Endothelial cell of hepatic sinusoid (primary cell): Measurements from ENCODE around the gene PTTG1IP2.
"Not testable (repeated sequence)": the region's sequence is repeated elsewhere in the genome, so short reads cannot be mapped to it uniquely, and the experiment has no call there.

Experiments
- in situ Hi-C: cut with HindIII; loops from 2 replicates; pipeline ENCODE4 v1.10.0; 2017; ENCODE audit warnings: low sequenced_read_pairs

Gene PTTG1IP2

GRCh38 chr7:90469554-90469953 is at the start of gene PTTG1IP2:
TSS of gene PTTG1IP2 (plus strand) at chr7:90469639. CDS start at chr7:90469787, 148 bp downstream.
- in situ Hi-C loops, result no loop called here

DNA sequence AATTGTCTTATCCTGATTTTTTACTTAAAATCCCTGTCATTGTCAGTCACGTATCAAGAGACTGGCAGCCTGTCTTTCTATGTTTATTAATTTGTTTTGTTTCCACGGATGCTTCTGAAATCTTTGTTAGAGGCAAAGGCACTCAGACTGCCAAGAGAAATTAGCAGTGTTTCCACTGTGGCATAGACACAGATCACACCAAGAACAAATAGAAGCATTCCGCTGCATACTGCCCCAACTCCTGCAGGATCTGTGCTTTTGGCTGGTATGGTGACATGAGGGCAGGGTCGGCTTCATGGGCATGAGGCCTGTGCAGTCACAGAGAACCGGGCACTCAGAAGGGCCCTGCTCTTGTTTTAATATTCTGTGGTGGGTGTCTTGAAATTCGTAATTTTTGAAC is 47.8 kb upstream of the PTTG1IP2 start:
- in situ Hi-C loops, result no loop called here

- in situ Hi-C loops, result loop anchor here (25.0 kb wide), 1 partner anchor 262 kb away; the partner anchor contains the start of gene STEAP1
Observed at GRCh38 chr7:90424720-90425119, 44.7 kb upstream of the PTTG1IP2 start.

DNA sequence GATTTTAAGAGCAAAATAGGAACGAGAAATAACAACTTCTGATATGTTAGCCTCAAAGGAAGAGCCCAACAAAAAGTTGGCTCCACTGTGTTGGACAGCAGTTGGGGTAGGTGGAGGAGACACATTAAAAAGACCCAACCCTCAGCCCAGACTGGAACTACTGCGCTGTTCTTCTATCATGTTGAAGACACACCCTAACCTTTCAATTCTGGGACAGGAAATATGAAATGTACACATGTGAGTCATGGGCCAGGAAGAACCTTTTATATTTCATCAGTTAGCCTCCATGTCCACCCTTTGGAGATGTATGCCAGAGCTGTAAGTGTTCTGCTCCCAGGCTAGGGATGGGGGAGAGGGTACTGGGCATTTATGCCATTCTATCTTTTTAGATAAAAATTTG is 44.1 kb upstream of the PTTG1IP2 start:
- in situ Hi-C loops, result loop anchor here (25.0 kb wide), 1 partner anchor 263 kb away; the partner anchor contains the start of gene STEAP1

DNA sequence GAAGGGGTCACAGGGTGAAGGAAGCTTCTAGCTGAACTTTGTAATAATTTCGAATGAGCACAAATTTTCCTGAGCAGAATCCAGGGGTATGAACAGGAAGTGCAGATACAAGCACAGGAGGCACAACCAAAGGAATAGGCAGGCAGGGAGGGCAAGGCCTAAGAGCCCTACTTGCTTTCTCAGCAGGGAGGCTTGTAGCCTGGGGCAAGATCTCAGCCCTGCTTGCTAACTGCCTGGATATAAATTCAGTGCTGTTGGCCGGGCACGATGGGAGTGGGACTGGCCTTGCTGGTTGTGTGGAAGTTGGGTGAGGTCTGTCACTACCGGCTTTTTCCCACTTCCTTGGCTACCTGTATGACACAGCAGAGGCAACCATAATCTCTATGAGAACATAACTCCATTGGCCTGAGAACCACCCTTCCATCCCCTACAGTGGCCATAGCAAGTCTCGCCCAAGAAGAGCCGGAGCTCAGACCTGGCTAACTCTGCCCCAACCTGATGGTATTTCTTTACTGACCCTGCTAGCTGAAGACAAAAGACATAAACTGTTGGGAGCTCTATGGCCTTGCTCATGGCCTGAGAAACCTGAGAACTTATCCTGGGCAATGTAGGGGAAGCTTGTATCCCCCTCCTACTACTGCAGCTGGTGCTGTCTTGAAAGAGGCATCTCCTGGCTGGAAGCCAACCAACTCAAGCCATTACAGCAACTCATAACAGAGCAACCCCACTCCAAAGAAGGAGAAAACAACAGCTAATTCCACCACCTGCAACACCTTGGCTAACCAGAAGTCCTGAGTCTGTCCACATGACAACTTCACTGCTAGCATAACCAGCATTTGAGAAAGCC is 38.6 kb upstream of the PTTG1IP2 start:
- in situ Hi-C loops, result loop anchor here (25.0 kb wide), 1 partner anchor 269 kb away; the partner anchor contains the start of gene STEAP1

DNA sequence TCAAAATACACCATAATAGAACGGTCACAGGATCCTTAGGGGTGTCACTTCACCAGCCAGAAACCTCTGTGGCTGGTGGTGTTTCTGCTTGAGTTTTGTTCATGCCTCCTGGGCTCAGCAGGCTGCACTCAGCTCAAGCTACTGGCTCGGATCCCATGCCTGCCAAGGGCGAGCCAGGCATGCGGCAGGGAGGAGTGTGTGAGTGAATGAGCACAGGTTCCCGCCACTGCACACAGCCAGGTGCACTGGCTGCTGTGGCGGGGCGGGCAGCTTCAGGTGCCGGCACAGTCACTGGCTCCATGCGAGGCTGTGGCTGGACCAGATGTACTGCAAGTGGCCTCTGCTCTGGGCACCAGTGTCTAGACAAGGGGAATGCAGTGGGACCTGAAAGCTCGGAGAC is 36.7 kb upstream of the PTTG1IP2 start:
- in situ Hi-C loops, result loop anchor here (25.0 kb wide), 1 partner anchor 270 kb away; the partner anchor contains the start of gene STEAP1

DNA sequence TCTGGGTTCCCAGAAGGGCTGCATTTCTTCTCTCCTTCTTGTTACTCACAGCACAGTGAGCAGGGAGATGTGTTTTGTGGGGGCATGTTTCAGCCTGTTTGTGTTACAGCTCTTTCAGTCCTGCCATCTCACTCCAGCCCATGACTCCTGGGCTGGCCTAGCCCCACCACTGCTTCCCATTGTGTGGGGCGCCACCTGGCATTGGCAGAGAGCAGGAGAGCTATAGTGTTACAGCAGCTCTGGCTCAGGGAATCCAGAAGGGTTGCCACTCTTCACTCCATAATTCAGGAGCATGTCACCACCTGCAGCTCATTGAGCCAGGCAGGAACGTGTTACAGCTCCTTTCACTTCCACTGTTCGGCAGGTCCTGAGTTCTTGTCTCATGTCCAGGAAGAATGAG is 36.2 kb upstream of the PTTG1IP2 start:
- in situ Hi-C loops, result loop anchor here (25.0 kb wide), 1 partner anchor 271 kb away; the partner anchor contains the start of gene STEAP1

GRCh38 chr7:90445633-90446032 is 23.8 kb upstream of the PTTG1IP2 start:
- in situ Hi-C loops, result loop anchor here (25.0 kb wide), 1 partner anchor 283 kb away; the partner anchor contains the start of gene STEAP1

GRCh38 chr7:90446137-90446899 is 23.1 kb upstream of the PTTG1IP2 start:
- in situ Hi-C loops, result loop anchor here (25.0 kb wide), 1 partner anchor 284 kb away; the partner anchor contains the start of gene STEAP1

- in situ Hi-C loops, result no loop called here
Observed at GRCh38 chr7:90453259-90453891, 16.1 kb upstream of the PTTG1IP2 start.

GRCh38 chr7:90453931-90454330 is 15.5 kb upstream of the PTTG1IP2 start:
- in situ Hi-C loops, result no loop called here

- in situ Hi-C loops, result no loop called here
Observed at GRCh38 chr7:90455163-90456030, 14.0 kb upstream of the PTTG1IP2 start.

DNA sequence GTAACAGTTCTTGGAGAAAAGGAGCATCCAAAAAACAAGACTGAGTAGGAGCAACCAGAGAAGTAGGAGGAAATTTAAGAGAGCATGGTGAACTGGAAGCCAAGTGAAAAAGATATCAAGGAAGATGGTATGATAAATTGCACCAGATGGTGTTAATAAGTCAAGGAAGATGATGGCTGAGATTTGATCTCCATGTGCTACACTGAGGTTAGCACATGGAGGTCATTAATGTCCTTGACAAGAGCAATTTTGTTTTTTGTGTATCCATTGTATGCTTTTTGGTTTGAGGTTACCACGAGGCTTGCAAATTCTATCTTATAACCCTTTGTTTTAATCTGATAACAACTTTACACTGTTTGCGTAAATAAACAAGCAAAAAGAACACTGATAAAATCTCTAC is 11.3 kb upstream of the PTTG1IP2 start:
- in situ Hi-C loops, result no loop called here

GRCh38 chr7:90459888-90460287 is 9.6 kb upstream of the PTTG1IP2 start:
- in situ Hi-C loops, result no loop called here

DNA sequence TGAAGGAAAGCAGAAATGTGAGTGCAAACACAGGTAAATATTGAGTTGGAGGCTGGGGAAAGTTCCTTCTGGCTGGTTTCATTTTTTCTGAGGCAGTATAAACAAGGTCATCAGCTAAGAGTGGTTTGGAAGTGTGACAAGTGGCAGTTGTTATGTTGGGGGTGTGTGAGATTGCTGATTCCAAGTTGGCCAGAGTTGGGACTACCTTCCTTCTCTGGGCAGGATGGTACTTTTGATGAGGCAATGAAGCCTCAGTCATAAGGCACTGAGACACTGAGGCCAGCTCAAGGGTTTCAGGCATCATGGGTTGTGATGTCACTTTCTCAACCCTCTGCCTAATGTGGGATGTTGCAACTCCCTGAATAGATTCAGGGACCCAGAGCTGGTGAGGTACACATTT is 8.2 kb upstream of the PTTG1IP2 start:
- in situ Hi-C loops, result no loop called here

GRCh38 chr7:90463151-90463628 is 6.2 kb upstream of the PTTG1IP2 start:
- in situ Hi-C loops, result not testable (repeated sequence)

DNA sequence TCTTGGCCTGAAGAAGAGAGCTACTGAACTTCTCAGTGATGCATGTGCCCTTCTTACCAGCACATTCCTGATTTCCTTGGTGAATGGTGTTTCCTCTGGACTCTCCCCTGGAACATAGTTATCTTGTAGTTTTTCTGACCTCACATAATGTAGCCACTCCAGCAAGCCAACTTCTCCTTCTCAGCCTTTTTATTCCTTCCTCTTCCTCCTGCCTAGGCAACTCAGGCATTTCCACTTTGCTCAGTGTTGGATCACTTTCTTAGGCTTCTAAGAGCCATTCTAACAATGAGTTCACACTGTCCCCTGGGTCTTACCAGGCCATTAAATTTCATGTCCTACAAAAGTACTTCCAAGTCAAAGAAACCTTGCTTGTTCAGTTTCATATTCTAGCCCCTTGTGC is 3.6 kb upstream of the PTTG1IP2 start:
- in situ Hi-C loops, result no loop called here

DNA sequence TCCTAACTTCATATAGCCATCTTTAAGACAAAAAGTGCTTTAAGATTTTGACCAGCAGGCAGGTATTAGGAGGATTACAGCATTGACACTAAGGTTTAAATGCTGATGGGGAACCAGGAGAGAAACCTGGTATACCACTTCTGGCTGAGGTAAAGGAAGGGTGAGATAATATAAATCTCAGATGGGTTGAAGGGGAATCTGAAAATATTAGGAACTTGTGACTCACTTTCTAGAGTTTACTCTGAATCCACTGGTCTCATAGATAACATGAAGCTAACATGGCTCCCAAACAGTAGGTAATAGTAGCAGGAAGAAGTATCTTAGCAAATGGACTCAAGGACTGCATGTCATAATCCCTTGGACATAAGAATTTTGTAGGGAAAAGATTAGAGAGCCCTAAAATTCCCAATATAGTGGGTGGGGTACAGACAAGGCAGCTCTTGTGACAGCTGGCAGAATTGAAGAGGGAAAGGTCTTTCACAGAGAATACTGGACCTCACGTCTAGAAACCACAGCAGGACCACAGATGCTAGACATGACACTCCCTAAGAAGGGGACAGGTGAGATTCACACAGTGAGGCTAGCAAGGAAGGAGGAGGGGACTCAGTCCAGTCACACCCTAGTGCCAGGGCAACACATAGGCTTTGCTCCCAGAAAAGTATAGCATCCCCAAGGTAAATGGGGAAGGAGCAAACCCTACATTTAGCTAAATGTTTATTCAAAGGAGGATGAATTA is 3.5 kb downstream of the PTTG1IP2 start:
- in situ Hi-C loops, result no loop called here

DNA sequence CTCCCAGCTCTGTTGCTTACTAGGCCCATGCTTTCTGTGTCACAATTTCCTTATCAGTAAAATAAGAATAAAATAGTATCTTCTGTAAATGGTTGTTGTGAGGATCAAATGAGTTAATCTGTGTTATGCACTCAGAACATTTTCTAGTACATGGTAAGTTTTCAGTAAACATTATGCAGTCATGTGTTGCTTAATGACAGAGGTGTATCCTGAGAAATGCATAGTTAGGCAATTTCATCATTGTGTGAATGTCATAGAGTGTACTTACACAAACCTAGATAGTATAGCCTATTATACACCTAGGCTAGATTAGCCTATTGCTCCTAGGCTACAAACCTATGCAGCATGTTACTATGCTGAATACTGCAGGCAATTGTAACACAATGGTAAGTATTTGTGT is 4.4 kb downstream of the PTTG1IP2 start:
- in situ Hi-C loops, result no loop called here
